Keratinocyte (primary cell): ENCODE measurements around the gene ST8SIA6. TPM values are rescaled to one million over a fixed set of nuclear protein-coding genes. Genes with fewer than 3 reads are reported as not detected.

Experiments used
- DNase-seq: peaks from one replicate; pipeline ENCODE4 v3.0.0-alpha.2; 2011; ENCODE audit warnings: low read depth, missing footprints, low spot score
- FAIRE-seq: peaks from 2 replicates; lab custom pipeline; 2011; peaks lifted over from hg19 to GRCh38; lab: Jason Lieb, UNC
- H2AFZ ChIP-seq: 2 replicates; pipeline ENCODE4 v1.6.0; 2012; ENCODE audit warnings: low read length, control low read depth, inconsistent platforms; ENCODE audit not compliant: control insufficient read depth
- H3K27ac ChIP-seq: 2 replicates; pipeline ENCODE4 v1.5.1; 2011; ENCODE audit warnings: low read length; ENCODE audit not compliant: control insufficient read depth, insufficient read depth
- H3K27me3 ChIP-seq: 3 replicates; pipeline ENCODE4 v1.6.0; 2011; ENCODE audit warnings: low read length; ENCODE audit not compliant: control insufficient read depth, insufficient read depth; ENCODE audit errors: extremely low read depth
- H3K36me3 ChIP-seq, 2 experiments: 2 replicates in 1 of 2; 3 replicates in 1 of 2; pipeline ENCODE4 v1.5.1; 2011; ENCODE audit warnings: low read length in 2 of 2, mild to moderate bottlenecking in 1 of 2; ENCODE audit not compliant: control insufficient read depth in 2 of 2, insufficient read depth in 2 of 2; ENCODE audit errors: extremely low read depth in 1 of 2
- H3K4me1 ChIP-seq: 3 replicates; pipeline ENCODE4 v1.5.1; 2011; ENCODE audit warnings: low read length; ENCODE audit not compliant: control insufficient read depth, insufficient read depth; ENCODE audit errors: extremely low read depth
- H3K4me2 ChIP-seq: 3 replicates; pipeline ENCODE4 v1.6.0; 2011; ENCODE audit warnings: low read depth, low read length; ENCODE audit not compliant: control insufficient read depth, insufficient read depth; ENCODE audit errors: extremely low read depth
- H3K4me3 ChIP-seq, 3 experiments: fragments of 200-600 bp in 1 of 3; sonication (generic) in 1 of 3; 2 replicates in 2 of 3; 3 replicates in 1 of 3; pipeline ENCODE4 v1.5.1; 2011 to 2016; ENCODE audit warnings: low read length in 3 of 3, mild to moderate bottlenecking in 3 of 3, control low read depth in 2 of 3, inconsistent platforms in 1 of 3, low read depth in 1 of 3, mixed read lengths in 1 of 3, mixed run types in 1 of 3, moderate library complexity in 1 of 3; ENCODE audit not compliant: control insufficient read depth in 2 of 3, insufficient read depth in 2 of 3; ENCODE audit errors: extremely low read depth in 1 of 3
- H3K79me2 ChIP-seq: 2 replicates; pipeline ENCODE4 v1.6.0; 2012; ENCODE audit warnings: low read length; ENCODE audit not compliant: control insufficient read depth, insufficient read depth
- H3K9ac ChIP-seq: 3 replicates; pipeline ENCODE4 v1.6.0; 2011; ENCODE audit warnings: low read length; ENCODE audit not compliant: control insufficient read depth, insufficient read depth; ENCODE audit errors: extremely low read depth
- H3K9me1 ChIP-seq: 3 replicates; pipeline ENCODE4 v1.6.0; 2011; ENCODE audit warnings: low read length; ENCODE audit not compliant: control insufficient read depth, insufficient read depth; ENCODE audit errors: extremely low read depth
- H3K9me3 ChIP-seq: 2 replicates; pipeline ENCODE4 v1.5.1; 2012; ENCODE audit warnings: low read depth, low read length; ENCODE audit not compliant: control insufficient read depth
- H4K20me1 ChIP-seq: 3 replicates; pipeline ENCODE4 v1.6.0; 2011; ENCODE audit warnings: low read length; ENCODE audit not compliant: control insufficient read depth, insufficient read depth; ENCODE audit errors: extremely low read depth
- CTCF ChIP-seq, 3 experiments: IDR thresholded peaks in 1 of 3; conservative IDR thresholded peaks in 1 of 3; optimal IDR thresholded peaks in 1 of 3; 2 replicates in 2 of 3; 3 replicates in 1 of 3; pipeline versions ENCODE3 to v1.5.1; 2011; ENCODE audit warnings: low read length in 3 of 3, mild to moderate bottlenecking in 3 of 3, moderate library complexity in 2 of 3, control low read depth in 1 of 3, inconsistent platforms in 1 of 3; ENCODE audit not compliant: insufficient read depth in 2 of 3; ENCODE audit errors: extremely low read depth in 1 of 3
- EZH2 ChIP-seq: IDR thresholded peaks from one replicate; pipeline ENCODE4 v1.6.1; 2012; ENCODE audit warnings: inconsistent platforms, mild to moderate bottlenecking, low read length, moderate library complexity
- dilution Hi-C: fragments of 300-500 bp; cut with MboI; formaldehyde crosslinking; loops from one replicate; pipeline ENCODE4 v1.7.0; 2020; ENCODE audit warnings: low sequenced_read_pairs; ENCODE audit not compliant: extremely low pct_ligation_motif_present
- polyA plus RNA-seq, 5 experiments: library from polyadenylated mRNA; depleted of rRNA in 3 of 5; stranded (reverse) in 3 of 5; stranded (forward) in 1 of 5; unstranded in 1 of 5; fragments of >200 nt; gene quantifications; 1 replicate in 1 of 5; 2 replicates in 3 of 5; 3 replicates in 1 of 5; pipeline versions ENCODE4 v1.2.1 to v1.2.3, GENCODE V29; 2011 to 2012; ENCODE audit warnings: missing spikeins in 2 of 5, low read depth in 1 of 5, low replicate concordance in 1 of 5

ST8SIA6 gene
- polyA plus RNA-seq, 1 donor (not counting 4 experiments of a cell fraction or from before 2014, with no cell fraction given) = not detected

GRCh38 chr10:17286562-17287550, 167.5 kb downstream of the ST8SIA6 start:
- Histone ChIP-seq H2AFZ (no peak overlapping the region), H3K4me1 (no peaks in the 10 kb centered on the region), H3K27ac (no peak overlapping the region), H3K9me1 (no peaks in the 10 kb centered on the region), H3K36me3 (no peaks in the 10 kb centered on the region), H3K79me2 (no peaks in the 10 kb centered on the region), H3K4me2 (no peak overlapping the region), H4K20me1 (no peaks in the 10 kb centered on the region), H3K27me3 (peaks cover 9% of the 10 kb centered on the region), H3K9me3 (peaks cover 4% of the 10 kb centered on the region), H3K4me3 (no peak overlapping the region), H3K9ac (no peak overlapping the region)
- no peak for DNase-seq
- no peak for FAIRE-seq
- dilution Hi-C loops = no loop called here
- TF ChIP-seq CTCF (optimal IDR thresholded peaks at IDR 0.05 in 1 of 3, IDR thresholded peaks at IDR 0.05 in 1 of 3, conservative IDR thresholded peaks at IDR 0.05 in 1 of 3; ENCODE audit: extremely low read depth in 1 of 3, insufficient read depth in 2 of 3, low read length in 3 of 3) = no peak
- no peak for TF ChIP-seq EZH2

- no peak for DNase-seq
- dilution Hi-C loops = no loop called here
- Histone ChIP-seq H3K36me3 (no peaks in the 10 kb centered on the region), H3K4me1 (no peaks in the 10 kb centered on the region), H2AFZ (no peak overlapping the region), H3K79me2 (no peaks in the 10 kb centered on the region), H3K9me1 (no peaks in the 10 kb centered on the region), H3K27me3 (peaks cover 3% of the 10 kb centered on the region), H3K9ac (no peak overlapping the region), H3K4me2 (no peak overlapping the region), H4K20me1 (no peaks in the 10 kb centered on the region), H3K9me3 (peaks cover 5% of the 10 kb centered on the region), H3K4me3 (no peak overlapping the region), H3K27ac (no peak overlapping the region)
- FAIRE-seq = no peak
- TF ChIP-seq CTCF (optimal IDR thresholded peaks at IDR 0.05 in 1 of 3, IDR thresholded peaks at IDR 0.05 in 1 of 3, conservative IDR thresholded peaks at IDR 0.05 in 1 of 3; ENCODE audit: extremely low read depth in 1 of 3, insufficient read depth in 2 of 3, low read length in 3 of 3) (no peak), EZH2 (no peak)
These were observed 172.1 kb downstream of the ST8SIA6 start for GRCh38 chr10:17282311-17282710.
